HCT116 (cell line): Measurements from ENCODE around the gene SCO1.

Experiments used
- CEBPB ChIP-seq: IDR thresholded peaks from 2 replicates; pipeline ENCODE4 v1.6.1; 2012; ENCODE audit warnings: low read depth
- CTCF ChIP-seq, 3 experiments: fragments of 200-600 bp in 1 of 3; sonication (generic) in 1 of 3; IDR thresholded peaks in 2 of 3; conservative IDR thresholded peaks in 1 of 3; 2 replicates each; pipeline ENCODE4 v1.5.1; 2012 to 2017; ENCODE audit warnings: low read depth in 2 of 3, low read length in 2 of 3, antibody characterized with exemption in 1 of 3, borderline replicate concordance in 1 of 3, control low read depth in 1 of 3, mild to moderate bottlenecking in 1 of 3, mixed read lengths in 1 of 3, mixed run types in 1 of 3, moderate library complexity in 1 of 3; ENCODE audit not compliant: insufficient read depth in 1 of 3
- POLR2A ChIP-seq: IDR thresholded peaks from 2 replicates; pipeline ENCODE4 v1.7.0; 2011; ENCODE audit warnings: borderline replicate concordance; ENCODE audit not compliant: insufficient read depth, insufficient read length; ENCODE audit errors: extremely low read depth
- SIN3A ChIP-seq: IDR thresholded peaks from 2 replicates; pipeline ENCODE4 v1.6.1; 2012; ENCODE audit warnings: low read depth
- SP1 ChIP-seq: IDR thresholded peaks from 2 replicates; pipeline ENCODE4 v1.6.1; 2012; ENCODE audit warnings: low read depth
- YY1 ChIP-seq: IDR thresholded peaks from 2 replicates; pipeline ENCODE4 v1.6.1; 2011; ENCODE audit warnings: low read length, low read depth, moderate library complexity, mild to moderate bottlenecking; ENCODE audit not compliant: insufficient replicate concordance; ENCODE audit errors: extremely low read depth
- ZFX ChIP-seq: fragments of 450-650 bp; IDR thresholded peaks from 2 replicates; pipeline ENCODE4 v1.6.1; 2017

GRCh38 chr17:10743316-10744009 is 46.1 kb upstream of the SCO1 start:
- no peak for TF ChIP-seq CTCF (IDR thresholded peaks at IDR 0.05 in 2 of 3, conservative IDR thresholded peaks at IDR 0.05 in 1 of 3; ENCODE audit: borderline replicate concordance in 1 of 3, insufficient read depth in 1 of 3, low read depth in 2 of 3, low read length in 2 of 3)
- no peak for TF ChIP-seq CEBPB
- no peak for TF ChIP-seq POLR2A
- TF ChIP-seq ZFX = no peak
- TF ChIP-seq SP1 = no peak
- no peak for TF ChIP-seq SIN3A
- no peak for TF ChIP-seq YY1
